MCF 10A (cell line): ENCODE data around the gene POU2F3. TPM values are rescaled to one million over a fixed set of nuclear protein-coding genes. Genes with fewer than 3 reads are reported as not detected.

ENCODE experiments used
- BruUV-seq: library from RNA; stranded (reverse); fragments of 400-500 nt; replicated peaks from 2 replicates; lab custom pipeline; 2021; lab: Mats Ljungman, UMichigan
- CTCF ChIA-PET: fragments of 300-600 bp; sonication (Branson Sonifier 250); formaldehyde crosslinking; extraction: SDS; loops from one replicate; lab custom pipeline; 2021; ENCODE audit warnings: antibody characterized with exemption, inconsistent platforms; lab: Yijun Ruan, JAX
- POLR2A ChIA-PET: fragments of 300-600, 350-650 bp; sonication (Branson Sonifier 250); formaldehyde crosslinking; extraction: SDS; loops from one replicate; lab custom pipeline; 2020; ENCODE audit warnings: antibody characterized with exemption, inconsistent platforms; lab: Yijun Ruan, JAX
- DNase-seq: peaks from one replicate; pipeline ENCODE4 v3.0.0-alpha.2; 2018; ENCODE audit not compliant: unreplicated experiment
- H3K27ac Mint-ChIP-seq: one replicate; pipeline ENCODE4 v1.8.0; 2022; ENCODE audit warnings: mild to moderate bottlenecking, low read depth, mixed read lengths; ENCODE audit not compliant: unreplicated experiment
- H3K27me3 Mint-ChIP-seq: one replicate; pipeline ENCODE4 v1.8.0; 2022; ENCODE audit warnings: mixed read lengths; ENCODE audit not compliant: insufficient read depth, unreplicated experiment
- H3K36me3 Mint-ChIP-seq: one replicate; pipeline ENCODE4 v1.8.0; 2022; ENCODE audit warnings: mild to moderate bottlenecking, moderate library complexity, mixed read lengths; ENCODE audit not compliant: insufficient read depth, unreplicated experiment
- H3K4me1 Mint-ChIP-seq: one replicate; pipeline ENCODE4 v1.8.0; 2022; ENCODE audit warnings: mixed read lengths; ENCODE audit not compliant: insufficient read depth, unreplicated experiment
- H3K4me3 Mint-ChIP-seq: one replicate; pipeline ENCODE4 v1.8.0; 2022; ENCODE audit warnings: mild to moderate bottlenecking, moderate library complexity, mixed read lengths; ENCODE audit not compliant: unreplicated experiment
- H3K9me3 Mint-ChIP-seq: one replicate; pipeline ENCODE4 v1.8.0; 2022; ENCODE audit warnings: mixed read lengths; ENCODE audit not compliant: unreplicated experiment
- CTCF ChIP-seq: fragments of 200-600 bp; IDR thresholded peaks from one replicate; pipeline ENCODE4 v1.8.0; 2022; ENCODE audit warnings: antibody characterized with exemption, mild to moderate bottlenecking; ENCODE audit not compliant: unreplicated experiment
- intact Hi-C: fragments of 100-400 bp; cut with micrococcal nuclease; formaldehyde crosslinking; loops from 2 replicates; pipeline ENCODE4 v1.14.1; 2022
- total RNA-seq: library from RNA; stranded (reverse); gene quantifications from 2 replicates; pipeline ENCODE4 v1.2.3, GENCODE V29; 2022

Gene POU2F3
- total RNA-seq, 1 experiment from 2014 or later, result not detected

- no peaks in the 10 kb centered on the region for H3K9me3 Mint-ChIP-seq
- no TSS peak for BruUV-seq
- H3K4me1 Mint-ChIP-seq, result no peaks in the 10 kb centered on the region
- no peak overlapping the region for H3K27ac Mint-ChIP-seq
- TF ChIP-seq CTCF, result no peak
- no peak overlapping the region for H3K4me3 Mint-ChIP-seq
- ChIA-PET CTCF (interaction anchor here (0.6 to 22.1 kb wide), 11 partner anchors 8 to 218 kb away, joined by 3 to 526 read pairs (median 4); no protein-coding TSS in a partner anchor), POLR2A (interaction anchor here (0.7 to 1.0 kb wide), 3 partner anchors 14 to 67 kb away, joined by 3 to 4 read pairs (median 3); no protein-coding TSS in a partner anchor)
- intact Hi-C loops, result no loop called here
- peaks cover 14% of the 10 kb centered on the region for H3K27me3 Mint-ChIP-seq
- DNase-seq, result no peak
- H3K36me3 Mint-ChIP-seq, result no peaks in the 10 kb centered on the region
Observed at GRCh38 chr11:120233207-120233803, 6.6 kb upstream of the POU2F3 start.

- Mint-ChIP-seq H3K27ac (no peak overlapping the region), H3K9me3 (no peaks in the 10 kb centered on the region), H3K4me3 (no peak overlapping the region), H3K27me3 (peaks cover 28% of the 10 kb centered on the region), H3K36me3 (no peaks in the 10 kb centered on the region), H3K4me1 (no peaks in the 10 kb centered on the region)
- DNase-seq, result peak; percentile 75
- intact Hi-C loops, result loop anchor here (1.0 to 5.0 kb wide), 3 partner anchors 65 to 957 kb away; no protein-coding TSS in a partner anchor
- TF ChIP-seq CTCF, result peak; percentile 89
- BruUV-seq, result no TSS peak
- CTCF ChIA-PET, result interaction anchor here (0.6 to 22.1 kb wide), 35 partner anchors 8 to 1435 kb away, joined by 3 to 526 read pairs (median 5); no protein-coding TSS in a partner anchor
- POLR2A ChIA-PET, result interaction anchor here (0.6 to 2.8 kb wide), 7 partner anchors 9 to 68 kb away, joined by 3 to 13 read pairs (median 3); no protein-coding TSS in a partner anchor
Observed at GRCh38 chr11:120235024-120235628, 4.8 kb upstream of the POU2F3 start.

GRCh38 chr11:120236169-120237107 lies 3.5 kb upstream of the POU2F3 start:
- Mint-ChIP-seq H3K9me3 (no peaks in the 10 kb centered on the region), H3K27ac (no peak overlapping the region), H3K4me3 (no peak overlapping the region), H3K27me3 (peaks cover 28% of the 10 kb centered on the region), H3K36me3 (no peaks in the 10 kb centered on the region), H3K4me1 (no peaks in the 10 kb centered on the region)
- no peak for TF ChIP-seq CTCF
- DNase-seq, result peak; percentile 31
- TSS peak; percentile 100 for BruUV-seq
- CTCF ChIA-PET, result interaction anchor here (0.6 to 22.1 kb wide), 28 partner anchors 11 to 1490 kb away, joined by 3 to 526 read pairs (median 4); no protein-coding TSS in a partner anchor
- POLR2A ChIA-PET, result interaction anchor here (0.6 to 2.8 kb wide), 10 partner anchors 11 to 90 kb away, joined by 3 to 13 read pairs (median 4); no protein-coding TSS in a partner anchor
- intact Hi-C loops, result loop anchor here (5.0 kb wide), 2 partner anchors 716 to 956 kb away; no protein-coding TSS in a partner anchor
